CD4-positive, alpha-beta T cell (primary cell): Measurements from ENCODE around the gene COPS8. TPM values are rescaled to one million over a fixed set of nuclear protein-coding genes. Genes with fewer than 3 reads are reported as not detected.

Experiments used
- ATAC-seq: fragments of 200-7000 bp; cut with Tn5 transposase; one replicate; pipeline ENCODE4 v1.10.0; 2022; ENCODE audit warnings: mild to moderate bottlenecking; ENCODE audit not compliant: poor library complexity
- CTCF ChIA-PET: fragments of 350-600 bp; sonication (Branson Sonifier 250); formaldehyde crosslinking; loops from one replicate; lab custom pipeline; 2021; ENCODE audit warnings: antibody characterized with exemption, inconsistent platforms; lab: Charles Lee
- POLR2A ChIA-PET: fragments of 350-600 bp; sonication (Branson Sonifier 250); formaldehyde crosslinking; loops from one replicate; lab custom pipeline; 2021; ENCODE audit warnings: antibody characterized with exemption, inconsistent platforms; lab: Charles Lee
- DNase-seq, 14 experiments: peaks; one replicate each; pipeline ENCODE4 v3.0.0-alpha.2; 2013 to 2020; ENCODE audit warnings: mixed read lengths in 2 of 14
- H3K27ac ChIP-seq, 2 donors: one replicate each; pipeline versions ENCODE4 v1.5.1 to v1.7.0; 2013; ENCODE audit warnings: low read length in 2 of 2, low read depth in 1 of 2, mild to moderate bottlenecking in 1 of 2
- H3K27me3 ChIP-seq, 2 experiments: 1 replicate in 1 of 2; 2 replicates in 1 of 2; pipeline versions ENCODE4 v1.6.1 to v1.7.0; 2013; ENCODE audit warnings: low read length in 2 of 2, control low read depth in 1 of 2, mild to moderate bottlenecking in 1 of 2, moderate library complexity in 1 of 2; ENCODE audit not compliant: insufficient read depth in 2 of 2, control insufficient read depth in 1 of 2
- H3K36me3 ChIP-seq: one replicate; pipeline ENCODE4 v1.6.1; 2013; ENCODE audit warnings: low read length, control low read depth; ENCODE audit not compliant: insufficient read depth
- H3K4me1 ChIP-seq: one replicate; pipeline ENCODE4 v1.6.1; 2013; ENCODE audit warnings: low read length, control low read depth; ENCODE audit not compliant: insufficient read depth
- H3K4me3 ChIP-seq: one replicate; pipeline ENCODE4 v1.5.1; 2013; ENCODE audit warnings: mild to moderate bottlenecking, low read length, moderate library complexity
- H3K9me3 ChIP-seq, 2 experiments: 1 replicate in 1 of 2; 2 replicates in 1 of 2; pipeline versions ENCODE4 v1.6.1 to v1.7.0; 2013; ENCODE audit warnings: low read length in 2 of 2, mild to moderate bottlenecking in 2 of 2, control low read depth in 1 of 2, moderate library complexity in 1 of 2; ENCODE audit not compliant: control insufficient read depth in 1 of 2, insufficient read depth in 1 of 2
- H3K27ac Mint-ChIP-seq: one replicate; pipeline ENCODE4 v1.8.0; 2020; ENCODE audit warnings: mixed read lengths
- H3K27me3 Mint-ChIP-seq: one replicate; pipeline ENCODE4 v1.8.0; 2021; ENCODE audit warnings: mixed read lengths
- H3K36me3 Mint-ChIP-seq: one replicate; pipeline ENCODE4 v1.8.0; 2021; ENCODE audit warnings: low read depth, mixed read lengths
- H3K4me1 Mint-ChIP-seq: one replicate; pipeline ENCODE4 v1.8.0; 2021; ENCODE audit warnings: low read depth, mixed read lengths
- H3K4me3 Mint-ChIP-seq: one replicate; pipeline ENCODE4 v1.8.0; 2020; ENCODE audit warnings: mild to moderate bottlenecking, mixed read lengths
- H3K9me3 Mint-ChIP-seq: one replicate; pipeline ENCODE4 v1.8.0; 2020; ENCODE audit warnings: mixed read lengths
- CTCF ChIP-seq: fragments of 200-600 bp; IDR thresholded peaks from one replicate; pipeline ENCODE4 v1.8.0; 2022; ENCODE audit warnings: antibody characterized with exemption, mild to moderate bottlenecking
- intact Hi-C, 2 experiments: fragments of 100-400 bp; cut with DNase I in 1 of 2; cut with micrococcal nuclease in 1 of 2; formaldehyde crosslinking; loops; one replicate each; pipeline versions ENCODE4 v1.15.1 to v1.9.0; 2023 to 2025; cut with DNase I, micrococcal nuclease
- total RNA-seq, 174 experiments: library from RNA in 2 of 174; stranded (reverse) in 2 of 174; gene quantifications; one replicate each; pipeline ENCODE4 v1.2.3 and lab custom pipeline; 2021 to 2026

Gene COPS8
- total RNA-seq, 2 experiments from 2014 or later: 47.9 to 51.7 TPM

- H3K27ac ChIP-seq: no peak overlapping the region
- no peaks in the 10 kb centered on the region for H3K9me3 ChIP-seq
- TF ChIP-seq CTCF: no peak
- H3K27me3 ChIP-seq: no peaks in the 10 kb centered on the region
- no peaks in the 10 kb centered on the region for H3K4me1 ChIP-seq
- H3K4me3 Mint-ChIP-seq: no peak overlapping the region
- H3K27me3 Mint-ChIP-seq: no peaks in the 10 kb centered on the region
- H3K9me3 Mint-ChIP-seq: no peaks in the 10 kb centered on the region
- ChIA-PET POLR2A (no interaction called here), CTCF (no interaction called here)
- no peak overlapping the region for H3K4me3 ChIP-seq
- ATAC-seq: no peak
- no peaks in the 10 kb centered on the region for H3K36me3 ChIP-seq
- no peaks in the 10 kb centered on the region for H3K36me3 Mint-ChIP-seq
- DNase-seq: no peak
- intact Hi-C loops: no loop called here
- H3K4me1 Mint-ChIP-seq: no peaks in the 10 kb centered on the region
- H3K27ac Mint-ChIP-seq: no peak overlapping the region
These were observed 32.3 kb downstream of the COPS8 start for GRCh38 chr2:237118025-237118424.

- CTCF ChIA-PET: no interaction called here
These were observed 33.0 kb downstream of the COPS8 start for GRCh38 chr2:237118561-237119155.

GRCh38 chr2:237120916-237121315, 35.2 kb downstream of the COPS8 start:
- Histone ChIP-seq H3K27ac (no peak overlapping the region), H3K4me1 (no peaks in the 10 kb centered on the region), H3K27me3 (peaks cover 0 to under 1% of the 10 kb centered on the region in 2 experiments), H3K4me3 (no peak overlapping the region), H3K36me3 (no peaks in the 10 kb centered on the region), H3K9me3 (no peaks in the 10 kb centered on the region)
- TF ChIP-seq CTCF: no peak
- no peaks in the 10 kb centered on the region for H3K27me3 Mint-ChIP-seq
- ATAC-seq (no peak), DNase-seq (no peak)
- no peaks in the 10 kb centered on the region for H3K36me3 Mint-ChIP-seq
- no peak overlapping the region for H3K27ac Mint-ChIP-seq
- H3K9me3 Mint-ChIP-seq: no peaks in the 10 kb centered on the region
- no peak overlapping the region for H3K4me3 Mint-ChIP-seq
- no peaks in the 10 kb centered on the region for H3K4me1 Mint-ChIP-seq
- intact Hi-C loops: no loop called here
- ChIA-PET CTCF (no interaction called here), POLR2A (no interaction called here)

More at GRCh38 chr2:237118561-237119155, 33.0 kb downstream of the COPS8 start:
- Histone ChIP-seq H3K4me3 (no peak overlapping the region), H3K9me3 (no peaks in the 10 kb centered on the region), H3K4me1 (no peaks in the 10 kb centered on the region), H3K27me3 (no peaks in the 10 kb centered on the region), H3K36me3 (no peaks in the 10 kb centered on the region), H3K27ac (no peak overlapping the region)
- POLR2A ChIA-PET: no interaction called here
- Mint-ChIP-seq H3K27ac (no peak overlapping the region), H3K27me3 (no peaks in the 10 kb centered on the region), H3K4me1 (no peaks in the 10 kb centered on the region), H3K9me3 (no peaks in the 10 kb centered on the region), H3K4me3 (no peak overlapping the region), H3K36me3 (no peaks in the 10 kb centered on the region)
- no peak for TF ChIP-seq CTCF
- ATAC-seq (no peak), DNase-seq (no peak)
- intact Hi-C loops: no loop called here
